DOHH2 (cell line): ENCODE data around the gene SRD5A1.

ENCODE experiments used
- CTCF ChIP-seq: fragments of 200-600 bp; sonication (generic); IDR thresholded peaks from one replicate; pipeline ENCODE4 v1.5.1; 2014; ENCODE audit warnings: antibody characterized with exemption, mild to moderate bottlenecking, low read depth, low read length; ENCODE audit not compliant: poor library complexity, severe bottlenecking
- EZH2phosphoT487 ChIP-seq: fragments of 200-600 bp; sonication (generic); IDR thresholded peaks from 2 replicates; pipeline ENCODE4 v1.6.1; 2017; ENCODE audit warnings: borderline replicate concordance, mild to moderate bottlenecking, antibody characterized with exemption, low read length, moderate library complexity, mixed read lengths

- no peak for TF ChIP-seq EZH2phosphoT487
- TF ChIP-seq CTCF: no peak
These were observed 47.7 kb downstream of the SRD5A1 start for GRCh38 chr5:6680922-6681321.
